HepG2 (cell line): ENCODE results near the gene THADA. TPM values are rescaled to one million over a fixed set of nuclear protein-coding genes. Genes with fewer than 3 reads are reported as not detected.

ENCODE experiments used
- ATAC-seq: fragments of 200-7000 bp; cut with Tn5 transposase; 3 replicates; pipeline ENCODE4 v1.9.1; 2020; ENCODE audit warnings: mild to moderate bottlenecking, moderate library complexity
- BruUV-seq: library from RNA; stranded (reverse); fragments of 400-500 nt; replicated peaks from 2 replicates; lab custom pipeline; 2021; lab: Mats Ljungman, UMichigan
- CTCF ChIA-PET: fragments of 300-600 bp; formaldehyde crosslinking; extraction: SDS; loops from one replicate; lab custom pipeline; 2021; ENCODE audit warnings: low total read pairs, inconsistent platforms, low intra/inter-chr PET ratio; lab: Yijun Ruan, JAX
- POLR2A ChIA-PET: fragments of 350-600 bp; sonication (Branson Sonifier 250); formaldehyde crosslinking; loops from one replicate; lab custom pipeline; 2020; ENCODE audit warnings: antibody characterized with exemption, inconsistent platforms; lab: Yijun Ruan, JAX
- DNase-seq: peaks from one replicate; pipeline ENCODE4 v3.0.0-alpha.2; 2015; ENCODE audit warnings: low spot score
- FAIRE-seq: peaks from 3 replicates; lab custom pipeline; 2011; peaks lifted over from hg19 to GRCh38; lab: Jason Lieb, UNC
- H2AFZ ChIP-seq: one replicate; pipeline ENCODE4 v1.6.1; 2011; ENCODE audit warnings: low read length, inconsistent platforms
- H3K27ac ChIP-seq: fragments of 300-600 bp; 3 replicates; pipeline ENCODE4 v1.8.0; 2011; ENCODE audit warnings: mixed run types, mild to moderate bottlenecking, mixed read lengths, low read length, inconsistent platforms; ENCODE audit not compliant: insufficient read depth; ENCODE audit errors: extremely low read length
- H3K27me3 ChIP-seq, 2 experiments: fragments of 200-600 bp in 1 of 2; 2 replicates in 1 of 2; 3 replicates in 1 of 2; pipeline versions ENCODE4 v1.6.0 to v1.8.0; 2011; ENCODE audit warnings: low read length in 2 of 2, mild to moderate bottlenecking in 2 of 2, moderate library complexity in 2 of 2, inconsistent platforms in 1 of 2; ENCODE audit not compliant: insufficient read depth in 2 of 2, control insufficient read depth in 1 of 2
- H3K36me3 ChIP-seq, 2 experiments: fragments of 200-600 bp in 1 of 2; replicated peaks in 1 of 2; 2 replicates in 1 of 2; 3 replicates in 1 of 2; pipeline versions ENCODE4 v1.5.1 to v1.8.0; 2011; ENCODE audit warnings: low read length in 2 of 2, inconsistent platforms in 1 of 2; ENCODE audit not compliant: insufficient read depth in 2 of 2, control insufficient read depth in 1 of 2
- H3K4me1 ChIP-seq: 2 replicates; pipeline ENCODE4 v1.5.1; 2012; ENCODE audit warnings: low read length, inconsistent platforms; ENCODE audit not compliant: insufficient read depth
- H3K4me2 ChIP-seq: 2 replicates; pipeline ENCODE4 v1.6.0; 2011; ENCODE audit warnings: low read depth, low read length, inconsistent platforms
- H3K4me3 ChIP-seq, 3 experiments: fragments of 200-600 bp in 1 of 3; sonication (generic), shearing (Covaris generic) in 1 of 3; replicated peaks in 1 of 3; 2 replicates each; pipeline ENCODE4 v1.5.1; 2011 to 2016; ENCODE audit warnings: low read length in 3 of 3, inconsistent platforms in 2 of 3, low read depth in 2 of 3, mild to moderate bottlenecking in 2 of 3, control low read depth in 1 of 3, mixed read lengths in 1 of 3; ENCODE audit not compliant: insufficient read depth in 1 of 3
- H3K79me2 ChIP-seq: one replicate; pipeline ENCODE4 v1.6.1; 2011; ENCODE audit warnings: low read length, inconsistent platforms; ENCODE audit not compliant: insufficient read depth
- H3K9ac ChIP-seq: 2 replicates; pipeline ENCODE4 v1.6.0; 2011; ENCODE audit warnings: mild to moderate bottlenecking, low read depth, low read length, inconsistent platforms; ENCODE audit not compliant: insufficient read depth
- H3K9me3 ChIP-seq: 2 replicates; pipeline ENCODE4 v1.5.1; 2012; ENCODE audit warnings: mild to moderate bottlenecking, low read length
- H4K20me1 ChIP-seq: 2 replicates; pipeline ENCODE4 v1.6.0; 2011; ENCODE audit warnings: inconsistent platforms, mild to moderate bottlenecking, low read length, moderate library complexity; ENCODE audit not compliant: insufficient read depth
- CENPX ChIP-seq: sonication (generic); formaldehyde crosslinking; IDR thresholded peaks from 2 replicates; pipeline ENCODE4 v1.9.0; 2021; ENCODE audit warnings: mild to moderate bottlenecking, missing genetic modification reagents, moderate library complexity
- HHEX ChIP-seq: IDR thresholded peaks from 2 replicates; pipeline ENCODE4 v1.6.1; 2016; ENCODE audit warnings: control low read depth
- IRF2 ChIP-seq: IDR thresholded peaks from 2 replicates; pipeline ENCODE4 v1.6.1; 2018; ENCODE audit warnings: missing genetic modification reagents, missing compliant biosample characterization
- KMT2A ChIP-seq: sonication (generic); formaldehyde crosslinking; IDR thresholded peaks from 2 replicates; pipeline ENCODE4 v1.4.0; 2020; ENCODE audit warnings: missing genetic modification reagents
- MED1 ChIP-seq: sonication (generic); formaldehyde crosslinking; IDR thresholded peaks from 2 replicates; pipeline ENCODE4 v1.4.0; 2020; ENCODE audit warnings: missing genetic modification reagents
- PBX2 ChIP-seq: IDR thresholded peaks from 2 replicates; pipeline ENCODE4 v1.6.1; 2016; ENCODE audit warnings: control low read depth
- SNRNP70 ChIP-seq: fragments of 200-400 bp; formaldehyde crosslinking; IDR thresholded peaks from 2 replicates; pipeline ENCODE4 v1.6.1; 2017; ENCODE audit warnings: mild to moderate bottlenecking, low read depth, low read length, moderate library complexity
- SOX5 ChIP-seq: IDR thresholded peaks from 2 replicates; pipeline ENCODE4 v1.6.1; 2016; ENCODE audit warnings: borderline replicate concordance
- TGIF2 ChIP-seq: IDR thresholded peaks from 2 replicates; pipeline ENCODE4 v1.6.1; 2016; ENCODE audit warnings: control low read depth, missing compliant biosample characterization
- ZNF101 ChIP-seq: sonication (generic); formaldehyde crosslinking; IDR thresholded peaks from 2 replicates; pipeline ENCODE4 v1.4.0; 2020; ENCODE audit warnings: mild to moderate bottlenecking, low read depth, missing genetic modification reagents, borderline replicate concordance
- ZNF333 ChIP-seq: sonication (generic); formaldehyde crosslinking; IDR thresholded peaks from 2 replicates; pipeline ENCODE4 v1.4.0; 2020; ENCODE audit warnings: mild to moderate bottlenecking, missing genetic modification reagents, borderline replicate concordance
- ZNF687 ChIP-seq: sonication (generic); formaldehyde crosslinking; IDR thresholded peaks from 2 replicates; pipeline ENCODE4 v1.5.1; 2020; ENCODE audit warnings: mild to moderate bottlenecking, missing genetic modification reagents, moderate library complexity
- WGBS: methylation state at CpG from one replicate; pipeline ENCODE4 v1.1.6; 2017; ENCODE audit warnings: low lambda C conversion rate; 5-methylcytosine and 5-hydroxymethylcytosine counted together
- in situ Hi-C: cut with HindIII; loops from 2 replicates; pipeline ENCODE4 v1.10.0; 2017; ENCODE audit warnings: low pct_unique_long_range_greater_than_20kb; ENCODE audit not compliant: extremely low pct_ligation_motif_present
- intact Hi-C: fragments of 100-400 bp; cut with micrococcal nuclease; formaldehyde crosslinking; loops from one replicate; pipeline ENCODE4 v1.10.0; 2022; ENCODE audit not compliant: unreplicated experiment
- polyA plus RNA-seq, 8 experiments: library from polyadenylated mRNA; depleted of rRNA in 3 of 8; stranded (reverse) in 7 of 8; unstranded in 1 of 8; fragments of >200 nt; fragmentation: Illumina TruSeq in 4 of 8; extraction: Trizol in 4 of 8; gene quantifications; 2 replicates each; pipeline versions ENCODE4 v1.2.1 to v1.2.3, GENCODE V29; 2011 to 2016; ENCODE audit warnings: low read depth in 4 of 8, missing spikeins in 1 of 8, mixed read lengths in 1 of 8; ENCODE audit not compliant: insufficient read depth in 1 of 8
- total RNA-seq, 5 experiments: library from RNA; depleted of rRNA; stranded (reverse); fragments of >200 nt; fragmentation: Illumina TruSeq; extraction: Trizol; gene quantifications; 2 replicates each; pipeline ENCODE4 v1.2.3, GENCODE V29; 2016; ENCODE audit warnings: low read depth in 1 of 5
- TF ChIP-seq, protein P1 (sequence below): IDR thresholded peaks from 2 replicates; pipeline ENCODE4 v1.6.1; 2012; ENCODE audit warnings: inconsistent platforms
- TF ChIP-seq, protein P2 (sequence below): sonication (generic); formaldehyde crosslinking; IDR thresholded peaks from 2 replicates; pipeline ENCODE4 v1.4.0; 2020; ENCODE audit warnings: missing genetic modification reagents
- TF ChIP-seq, protein P3 (sequence below): sonication (generic); formaldehyde crosslinking; conservative IDR thresholded peaks from 2 replicates; pipeline ENCODE4 v1.4.0; 2020; ENCODE audit warnings: missing genetic modification reagents

The THADA gene
- total and polyA plus RNA-seq, 2 of the 13 experiments (the other 11 are each of a cell fraction or from before 2014, with no cell fraction given) = 12.7 to 21.7 TPM

DNA sequence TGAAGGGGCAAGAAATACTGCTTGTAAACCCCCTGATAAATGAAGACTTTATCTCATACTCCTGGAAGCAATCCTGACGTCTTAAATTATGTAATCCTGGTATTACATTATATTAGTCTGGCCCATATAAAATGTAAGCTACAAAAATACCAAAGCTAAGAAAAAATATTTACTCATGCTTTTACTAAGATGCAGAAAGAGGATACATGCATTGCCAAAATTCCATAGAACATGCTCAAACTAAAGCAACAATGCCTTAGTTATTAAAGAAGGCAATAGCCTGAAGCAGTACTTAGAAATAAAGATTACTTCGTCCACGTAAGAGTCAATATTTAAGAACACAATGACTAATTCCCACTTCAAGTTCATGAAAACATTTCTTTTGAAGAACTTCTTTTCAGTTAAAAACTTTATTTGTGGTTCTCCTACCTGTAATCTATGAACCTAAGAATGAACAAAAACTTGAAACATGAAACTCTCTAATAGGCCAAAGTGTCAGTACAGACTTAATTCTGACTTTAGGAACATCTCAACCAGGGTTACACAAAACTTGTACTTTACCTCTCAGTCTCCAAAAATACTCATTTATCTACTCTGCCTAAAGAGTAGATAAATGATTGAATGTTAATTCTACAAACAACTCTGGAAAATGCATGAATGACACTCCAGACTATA is 117.3 kb downstream of the THADA start (continued):
- no peak for TF ChIP-seq SOX5 (CRISPR knock-in tag)
- TF ChIP-seq IRF2 (CRISPR knock-in tag) = no peak
- TF ChIP-seq ZNF101 (CRISPR knock-in tag) = no peak
- TF ChIP-seq HHEX (CRISPR knock-in tag) = no peak
- no peak for TF ChIP-seq TGIF2 (CRISPR knock-in tag)
- TF ChIP-seq KMT2A (CRISPR knock-in tag) = no peak
- no peak for TF ChIP-seq MED1 (CRISPR knock-in tag)
- TF ChIP-seq PBX2 (CRISPR knock-in tag) = no peak
- TF ChIP-seq, all 625 proteins: peak for 0

GRCh38 chr2:43475922-43476321 is 119.9 kb downstream of the THADA start:
- H3K9me3 ChIP-seq = no peaks in the 10 kb centered on the region
- H3K4me3 ChIP-seq = no peak overlapping the region
- no TSS peak for BruUV-seq
- DNase-seq = no peak
- intact Hi-C loops = no loop called here
- no peak overlapping the region for H3K4me2 ChIP-seq
- ChIA-PET POLR2A (no interaction called here), CTCF (no interaction called here)
- FAIRE-seq = no peak
- H4K20me1 ChIP-seq = no peaks in the 10 kb centered on the region
- WGBS = 98% methylated on average over 2 of the region's 2 CpGs
- peaks cover 3 to 4% of the 10 kb centered on the region in 2 experiments; a peak in 1 of 5 replicates for H3K36me3 ChIP-seq
- no peaks in the 10 kb centered on the region for H3K27me3 ChIP-seq
- peaks cover 16% of the 10 kb centered on the region for H3K4me1 ChIP-seq
- no peak overlapping the region for H3K27ac ChIP-seq
- in situ Hi-C loops = no loop called here
- H3K9ac ChIP-seq = no peak overlapping the region
- no peak overlapping the region for H2AFZ ChIP-seq
- H3K79me2 ChIP-seq = no peaks in the 10 kb centered on the region
- ATAC-seq = no peak
- TF ChIP-seq, protein P1, sequence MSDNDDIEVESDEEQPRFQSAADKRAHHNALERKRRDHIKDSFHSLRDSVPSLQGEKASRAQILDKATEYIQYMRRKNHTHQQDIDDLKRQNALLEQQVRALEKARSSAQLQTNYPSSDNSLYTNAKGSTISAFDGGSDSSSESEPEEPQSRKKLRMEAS = no peak
- TF ChIP-seq CENPX (CRISPR knock-in tag) = no peak
- TF ChIP-seq, protein P2, sequence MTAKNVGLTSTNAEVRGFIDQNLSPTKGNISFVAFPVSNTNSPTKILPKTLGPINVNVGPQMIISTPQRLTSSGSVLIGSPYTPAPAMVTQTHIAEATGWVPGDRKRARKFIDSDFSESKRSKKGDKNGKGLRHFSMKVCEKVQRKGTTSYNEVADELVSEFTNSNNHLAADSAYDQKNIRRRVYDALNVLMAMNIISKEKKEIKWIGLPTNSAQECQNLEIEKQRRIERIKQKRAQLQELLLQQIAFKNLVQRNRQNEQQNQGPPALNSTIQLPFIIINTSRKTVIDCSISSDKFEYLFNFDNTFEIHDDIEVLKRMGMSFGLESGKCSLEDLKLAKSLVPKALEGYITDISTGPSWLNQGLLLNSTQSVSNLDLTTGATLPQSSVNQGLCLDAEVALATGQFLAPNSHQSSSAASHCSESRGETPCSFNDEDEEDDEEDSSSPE = no peak
- TF ChIP-seq, protein P3, sequence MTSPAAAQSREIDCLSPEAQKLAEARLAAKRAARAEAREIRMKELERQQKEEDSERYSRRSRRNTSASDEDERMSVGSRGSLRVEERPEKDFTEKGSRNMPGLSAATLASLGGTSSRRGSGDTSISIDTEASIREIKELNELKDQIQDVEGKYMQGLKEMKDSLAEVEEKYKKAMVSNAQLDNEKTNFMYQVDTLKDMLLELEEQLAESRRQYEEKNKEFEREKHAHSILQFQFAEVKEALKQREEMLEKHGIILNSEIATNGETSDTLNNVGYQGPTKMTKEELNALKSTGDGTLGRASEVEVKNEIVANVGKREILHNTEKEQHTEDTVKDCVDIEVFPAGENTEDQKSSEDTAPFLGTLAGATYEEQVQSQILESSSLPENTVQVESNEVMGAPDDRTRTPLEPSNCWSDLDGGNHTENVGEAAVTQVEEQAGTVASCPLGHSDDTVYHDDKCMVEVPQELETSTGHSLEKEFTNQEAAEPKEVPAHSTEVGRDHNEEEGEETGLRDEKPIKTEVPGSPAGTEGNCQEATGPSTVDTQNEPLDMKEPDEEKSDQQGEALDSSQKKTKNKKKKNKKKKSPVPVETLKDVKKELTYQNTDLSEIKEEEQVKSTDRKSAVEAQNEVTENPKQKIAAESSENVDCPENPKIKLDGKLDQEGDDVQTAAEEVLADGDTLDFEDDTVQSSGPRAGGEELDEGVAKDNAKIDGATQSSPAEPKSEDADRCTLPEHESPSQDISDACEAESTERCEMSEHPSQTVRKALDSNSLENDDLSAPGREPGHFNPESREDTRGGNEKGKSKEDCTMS = no peak
- no peak for TF ChIP-seq SNRNP70
- no peak for TF ChIP-seq ZNF333 (CRISPR knock-in tag)
- TF ChIP-seq ZNF687 = no peak
